T-cell (primary cell): ENCODE measurements around the gene DDX24. TPM values are rescaled to one million over a fixed set of nuclear protein-coding genes. Genes with fewer than 3 reads are reported as not detected.

Source experiments
- ATAC-seq, 4 experiments: fragments of 200-7000 bp in 3 of 4; fragments of 150-1000 bp in 1 of 4; cut with Tn5 transposase; replicated peaks in 1 of 4; 1 replicate in 3 of 4; 2 replicates in 1 of 4; pipeline ENCODE4 v1.10.0; 2021; ENCODE audit warnings: moderate library complexity in 3 of 4, mild to moderate bottlenecking in 2 of 4, moderate number of reproducible peaks in 1 of 4
- CTCF ChIA-PET, 2 donors: fragments of 300-600 bp; sonication (Branson Sonifier 250); formaldehyde crosslinking; loops; one replicate each; lab custom pipeline; 2022; ENCODE audit warnings: antibody characterized with exemption in 2 of 2; lab: Charles Lee
- POLR2A ChIA-PET, 2 donors: fragments of 300-600 bp; sonication (Branson Sonifier 250); formaldehyde crosslinking; loops; one replicate each; lab custom pipeline; 2022; ENCODE audit warnings: antibody characterized with exemption in 2 of 2; lab: Charles Lee
- DNase-seq, 35 experiments: peaks; one replicate each; pipeline versions ENCODE4 v3.0.0 to v3.0.0-alpha.2; 2013 to 2023
- H3K27ac ChIP-seq: one replicate; pipeline ENCODE4 v1.5.1; 2013; ENCODE audit warnings: low read length
- H3K27me3 ChIP-seq, 2 experiments: replicated peaks in 1 of 2; 1 replicate in 1 of 2; 2 replicates in 1 of 2; pipeline versions ENCODE4 v1.6.1 to v1.7.0; 2013; ENCODE audit warnings: low read length in 1 of 2, mixed read lengths in 1 of 2; ENCODE audit not compliant: control insufficient read depth in 2 of 2, insufficient read depth in 2 of 2; ENCODE audit errors: extremely low read depth in 1 of 2
- H3K36me3 ChIP-seq, 2 donors: 1 replicate in 1 of 2; 2 replicates in 1 of 2; pipeline versions ENCODE4 v1.6.1 to v1.7.0; 2013; ENCODE audit warnings: low read length in 1 of 2; ENCODE audit not compliant: control insufficient read depth in 2 of 2, insufficient read depth in 1 of 2; ENCODE audit errors: extremely low read depth in 1 of 2
- H3K4me1 ChIP-seq, 2 experiments: 1 replicate in 1 of 2; 2 replicates in 1 of 2; pipeline versions ENCODE4 v1.6.1 to v1.7.0; 2013; ENCODE audit warnings: low read length in 2 of 2, mixed read lengths in 1 of 2; ENCODE audit not compliant: insufficient read depth in 2 of 2, control insufficient read depth in 1 of 2; ENCODE audit errors: extremely low read depth in 1 of 2
- H3K4me3 ChIP-seq, 2 donors: 1 replicate in 1 of 2; 2 replicates in 1 of 2; pipeline versions ENCODE4 v1.5.1 to v1.7.0; 2013; ENCODE audit warnings: mild to moderate bottlenecking in 2 of 2, low read length in 1 of 2, moderate library complexity in 1 of 2; ENCODE audit not compliant: control insufficient read depth in 1 of 2; ENCODE audit errors: extremely low read depth in 1 of 2
- H3K9me3 ChIP-seq: 2 replicates; pipeline ENCODE4 v1.7.0; 2013
- H3K27ac Mint-ChIP-seq, 2 donors: one replicate each; pipeline ENCODE4 v1.8.0; 2020 to 2021; ENCODE audit warnings: mild to moderate bottlenecking in 2 of 2, mixed read lengths in 2 of 2
- H3K27me3 Mint-ChIP-seq, 2 donors: one replicate each; pipeline ENCODE4 v1.8.0; 2021 to 2022; ENCODE audit warnings: mixed read lengths in 2 of 2
- H3K36me3 Mint-ChIP-seq: one replicate; pipeline ENCODE4 v1.8.0; 2021; ENCODE audit warnings: mixed read lengths
- H3K4me1 Mint-ChIP-seq, 3 donors: one replicate each; pipeline ENCODE4 v1.8.0; 2020 to 2022; ENCODE audit warnings: mixed read lengths in 3 of 3, mild to moderate bottlenecking in 1 of 3
- H3K4me3 Mint-ChIP-seq, 3 donors: one replicate each; pipeline ENCODE4 v1.8.0; 2020 to 2022; ENCODE audit warnings: mild to moderate bottlenecking in 3 of 3, mixed read lengths in 3 of 3, moderate library complexity in 3 of 3
- H3K9me3 Mint-ChIP-seq, 3 donors: one replicate each; pipeline ENCODE4 v1.8.0; 2020 to 2022; ENCODE audit warnings: mixed read lengths in 3 of 3
- WGBS: methylation state at CpG from one replicate; pipeline ENCODE4 v1.1.5; 2013; ENCODE audit warnings: missing lambda C conversion rate; ENCODE audit not compliant: insufficient coverage; 5-methylcytosine and 5-hydroxymethylcytosine counted together
- total RNA-seq, 35 experiments: library from RNA in 6 of 35; stranded (reverse) in 6 of 35; fragments of 120-200 nt in 1 of 35; gene quantifications; one replicate each; pipeline versions ENCODE4 v1.2.1 to v1.2.4 and lab custom pipeline; 2013 to 2026

The DDX24 gene
- 100 to 1,000 TPM; 258 to 448 (median 265) TPM for total RNA-seq
- total RNA-seq (2013) = 359 TPM
- 329 to 922 (median 458) reads per million in 29 experiments for total RNA-seq (lab: John Stamatoyannopoulos, UW)

- CTCF ChIA-PET = interaction anchor here in 1 of 2 donors (0.8 to 4.3 kb wide), 8 partner anchors 10 to 99 kb away, joined by 3 to 20 read pairs (median 5); partner anchors contain the start of genes IFI27L2 and OTUB2
- Mint-ChIP-seq H3K27me3 (no peaks in the 10 kb centered on the region), H3K4me3 (peak within 1 kb of the TSS; percentile 99 to 100 (median 100))
Measured at GRCh38 chr14:94080621-94081385, at the start of gene DDX24, which contains the start of gene IFI27L1. TSS of gene DDX24 (minus strand) at chr14:94081202. CDS start at chr14:94079742, 1,460 bp downstream. TSS of gene IFI27L1 (plus strand) at chr14:94081310. CDS start at chr14:94096938, 15,628 bp downstream.

GRCh38 chr14:94129758-94130414 is 48.9 kb upstream of the DDX24 start:
- DNase-seq (peak in 3 of 35 experiments; percentile 13 to 66 (median 23)), ATAC-seq (peak in 3 of 4 experiments; percentile 18 to 54 (median 28))
- Histone ChIP-seq H3K4me1 (peaks cover 7 to 20% of the 10 kb centered on the region in 2 experiments), H3K9me3 (no peaks in the 10 kb centered on the region), H3K27me3 (peaks cover 0 to 4% of the 10 kb centered on the region in 2 experiments), H3K27ac (no peak overlapping the region), H3K4me3 (peak overlapping the region; percentile 61 to 66), H3K36me3 (peaks cover 0 to 10% of the 10 kb centered on the region in 2 donors)
- ChIA-PET POLR2A (interaction anchor here (0.7 to 1.3 kb wide), 2 partner anchors 16 to 49 kb away, joined by 3 read pairs; partner anchors contain the start of genes DDX24 (in 1 of the 2) and IFI27L1 (in 1 of the 2)), CTCF (interaction anchor here (0.6 to 4.6 kb wide), 14 partner anchors 11 to 1447 kb away, joined by 3 to 53 read pairs (median 5); partner anchors contain the start of genes DDX24 (in 1 of the 2) and IFI27L1 (in 1 of the 2))
- peaks cover 15 to 23% (median 19%) of the 10 kb centered on the region in 3 donors for H3K4me1 Mint-ChIP-seq
- peaks cover 0 to under 1% (median 0%) of the 10 kb centered on the region in 3 donors for H3K9me3 Mint-ChIP-seq
- no peaks in the 10 kb centered on the region for H3K36me3 Mint-ChIP-seq
- 0% methylated on average over 5 of the region's 12 CpGs for WGBS
- peak overlapping the region; percentile 31 to 74 for H3K27ac Mint-ChIP-seq
- peaks cover 3 to 4% of the 10 kb centered on the region in 2 donors for H3K27me3 Mint-ChIP-seq
- H3K4me3 Mint-ChIP-seq = peak overlapping the region; percentile 86 to 88 (median 88)

More at GRCh38 chr14:94080621-94081385, at the start of gene DDX24, which contains the start of gene IFI27L1:
- POLR2A ChIA-PET = interaction anchor here (0.6 to 1.2 kb wide), 11 partner anchors 14 to 101 kb away, joined by 3 to 5 read pairs (median 3); partner anchors contain the start of gene IFI27L2 (in 1 of the 2)
- H3K4me3 ChIP-seq = peak within 1 kb of the TSS; percentile 96 to 100
- ATAC-seq = peak; percentile 97 to 99 (median 98)
- H3K27ac ChIP-seq = peak within 1 kb of the TSS; percentile 94
- Mint-ChIP-seq H3K36me3 (peaks cover 34% of the 10 kb centered on the region), H3K9me3 (no peaks in the 10 kb centered on the region), H3K4me1 (peaks cover 47 to 53% (median 50%) of the 10 kb centered on the region in 3 donors), H3K27ac (peak within 1 kb of the TSS; percentile 98 to 99)
- peaks cover 30 to 31% of the 10 kb centered on the region in 2 experiments for H3K4me1 ChIP-seq
- H3K27me3 ChIP-seq = no peaks in the 10 kb centered on the region
- H3K36me3 ChIP-seq = peaks cover 3 to 21% of the 10 kb centered on the region in 2 donors
- H3K9me3 ChIP-seq = no peaks in the 10 kb centered on the region
- under 1% methylated on average over 68 of the region's 77 CpGs for WGBS
- peak; percentile 87 to 99 (median 96) for DNase-seq

GRCh38 chr14:94129111-94129757 is 48.2 kb upstream of the DDX24 start, which contains the start of gene IFI27L2:
TSS of gene IFI27L2 (minus strand) at chr14:94129604. CDS start at chr14:94129564, 40 bp downstream.
- H3K9me3 Mint-ChIP-seq = no peaks in the 10 kb centered on the region
- peaks cover 15 to 23% (median 19%) of the 10 kb centered on the region in 3 donors for H3K4me1 Mint-ChIP-seq
- ChIA-PET CTCF (interaction anchor here (0.6 to 4.6 kb wide), 17 partner anchors 7 to 1447 kb away, joined by 3 to 53 read pairs (median 4); partner anchors contain the start of genes DDX24 (in 1 of the 2) and IFI27L1 (in 1 of the 2)), POLR2A (interaction anchor here (0.6 to 1.3 kb wide), 6 partner anchors 17 to 100 kb away, joined by 3 to 11 read pairs (median 3); partner anchors contain the start of genes DDX24 (in 1 of the 2) and IFI27L1 (in 1 of the 2))
- H3K4me3 Mint-ChIP-seq = peak within 1 kb of the TSS; percentile 86 to 88 (median 88)
- Histone ChIP-seq H3K27me3 (peaks cover 0 to 4% of the 10 kb centered on the region in 2 experiments), H3K36me3 (peaks cover 0 to 10% of the 10 kb centered on the region in 2 donors), H3K9me3 (no peaks in the 10 kb centered on the region), H3K27ac (peak within 1 kb of the TSS; percentile 38), H3K4me3 (peak within 1 kb of the TSS; percentile 61 to 66), H3K4me1 (peaks cover 7 to 20% of the 10 kb centered on the region in 2 experiments)
- ATAC-seq = peak; percentile 93 to 96 (median 96)
- peaks cover 3 to 4% of the 10 kb centered on the region in 2 donors for H3K27me3 Mint-ChIP-seq
- H3K36me3 Mint-ChIP-seq = no peaks in the 10 kb centered on the region
- DNase-seq = peak; percentile 20 to 81 (median 50)
- H3K27ac Mint-ChIP-seq = peak within 1 kb of the TSS; percentile 63 to 74
- WGBS = 6% methylated on average over 17 of the region's 27 CpGs

- peaks cover 7 to 20% of the 10 kb centered on the region in 2 experiments for H3K4me1 ChIP-seq
- H3K4me3 ChIP-seq = no peak overlapping the region
- CTCF ChIA-PET = interaction anchor here (0.7 to 2.4 kb wide), 7 partner anchors 8 to 157 kb away, joined by 3 to 10 read pairs (median 4); no protein-coding TSS in a partner anchor
- DNase-seq = no peak
- Mint-ChIP-seq H3K4me3 (peak overlapping the region; percentile 86 to 88 (median 88)), H3K27me3 (peaks cover under 1 to 3% of the 10 kb centered on the region in 2 donors), H3K27ac (peak overlapping the region; percentile 63 to 68), H3K4me1 (peaks cover 15 to 23% (median 19%) of the 10 kb centered on the region in 3 donors), H3K36me3 (no peaks in the 10 kb centered on the region), H3K9me3 (no peaks in the 10 kb centered on the region)
- POLR2A ChIA-PET = no interaction called here
- ATAC-seq = no peak
- peaks cover 0 to 10% of the 10 kb centered on the region in 2 donors for H3K36me3 ChIP-seq
- H3K9me3 ChIP-seq = no peaks in the 10 kb centered on the region
- H3K27me3 ChIP-seq = peaks cover 0 to 4% of the 10 kb centered on the region in 2 experiments
- no peak overlapping the region for H3K27ac ChIP-seq
- 96% methylated on average over 10 of the region's 14 CpGs for WGBS
Measured at GRCh38 chr14:94128216-94128839, 47.3 kb upstream of the DDX24 start.

GRCh38 chr14:94127330-94127729 is 46.3 kb upstream of the DDX24 start:
- POLR2A ChIA-PET = no interaction called here

More at GRCh38 chr14:94127330-94127729, 46.3 kb upstream of the DDX24 start:
- DNase-seq (no peak), ATAC-seq (no peak)
- H3K4me1 ChIP-seq = peaks cover 7 to 20% of the 10 kb centered on the region in 2 experiments
- H3K27me3 ChIP-seq = peaks cover 0 to 4% of the 10 kb centered on the region in 2 experiments
- no peak overlapping the region for H3K4me3 ChIP-seq
- peak overlapping the region in 1 of 2 donors; percentile 44 for H3K27ac Mint-ChIP-seq
- peaks cover 15 to 23% (median 19%) of the 10 kb centered on the region in 3 donors for H3K4me1 Mint-ChIP-seq
- H3K27me3 Mint-ChIP-seq = peaks cover 0 to 2% of the 10 kb centered on the region in 2 donors
- WGBS = 100% methylated on average over 1 of the region's 6 CpGs
- H3K9me3 Mint-ChIP-seq = peaks cover 0 to 4% (median 3%) of the 10 kb centered on the region in 3 donors
- peak overlapping the region in 2 of 3 donors; percentile 17 to 88 for H3K4me3 Mint-ChIP-seq
- no peak overlapping the region for H3K27ac ChIP-seq
- CTCF ChIA-PET = interaction anchor here in 1 of 2 donors (1.4 kb wide), 1 partner anchor 9 kb away, joined by 5 read pairs; no protein-coding TSS in a partner anchor
- H3K9me3 ChIP-seq = no peaks in the 10 kb centered on the region
- H3K36me3 Mint-ChIP-seq = no peaks in the 10 kb centered on the region
- H3K36me3 ChIP-seq = peaks cover 0 to 10% of the 10 kb centered on the region in 2 donors
